CD1c-positive myeloid dendritic cell (primary cell): Measurements from ENCODE around the gene LRRTM4.

Experiments
- DNase-seq: peaks from one replicate; pipeline ENCODE4 v3.0.0-alpha.2; 2016; ENCODE audit errors: extremely low spot score

The LRRTM4 gene

GRCh38 chr2:77470096-77470495, 52.1 kb downstream of the LRRTM4 start:
- DNase-seq, result no peak

- no peak for DNase-seq
Observed at GRCh38 chr2:77469106-77469505, 53.1 kb downstream of the LRRTM4 start.

- no peak for DNase-seq
Observed at GRCh38 chr2:77459840-77460239, 62.3 kb downstream of the LRRTM4 start.

- no peak for DNase-seq
Observed at GRCh38 chr2:77458216-77458615, 64.0 kb downstream of the LRRTM4 start.

- DNase-seq, result no peak
Observed at GRCh38 chr2:77457665-77458064, 64.5 kb downstream of the LRRTM4 start.

GRCh38 chr2:77443076-77443475, 79.1 kb downstream of the LRRTM4 start:
- no peak for DNase-seq

- DNase-seq, result no peak
Observed at GRCh38 chr2:77434880-77435279, 87.3 kb downstream of the LRRTM4 start.

GRCh38 chr2:77428946-77429345, 93.2 kb downstream of the LRRTM4 start:
- DNase-seq, result no peak

- no peak for DNase-seq
Observed at GRCh38 chr2:77421971-77422370, 100.2 kb downstream of the LRRTM4 start.

GRCh38 chr2:77418537-77418936, 103.6 kb downstream of the LRRTM4 start:
- DNase-seq, result no peak

GRCh38 chr2:77404189-77404588, 118.0 kb downstream of the LRRTM4 start:
- no peak for DNase-seq

- DNase-seq, result no peak
Observed at GRCh38 chr2:77398970-77399600, 123.1 kb downstream of the LRRTM4 start.

- DNase-seq, result no peak
Observed at GRCh38 chr2:77397763-77398162, 124.4 kb downstream of the LRRTM4 start.

- DNase-seq, result no peak
Observed at GRCh38 chr2:77395011-77395410, 127.2 kb downstream of the LRRTM4 start.

- DNase-seq, result no peak
Observed at GRCh38 chr2:77391119-77391518, 131.1 kb downstream of the LRRTM4 start.

GRCh38 chr2:77387324-77387723, 134.9 kb downstream of the LRRTM4 start:
- DNase-seq, result no peak

GRCh38 chr2:77372636-77373035, 149.5 kb downstream of the LRRTM4 start:
- no peak for DNase-seq

GRCh38 chr2:77370511-77370910, 151.7 kb downstream of the LRRTM4 start:
- DNase-seq, result no peak

GRCh38 chr2:77363277-77363676, 158.9 kb downstream of the LRRTM4 start:
- DNase-seq, result no peak

GRCh38 chr2:77348821-77349220, 173.4 kb downstream of the LRRTM4 start:
- DNase-seq, result no peak

- DNase-seq, result no peak
Observed at GRCh38 chr2:77336013-77336412, 186.2 kb downstream of the LRRTM4 start.

- no peak for DNase-seq
Observed at GRCh38 chr2:77328134-77328931, 193.8 kb downstream of the LRRTM4 start.

- DNase-seq, result no peak
Observed at GRCh38 chr2:77325395-77325794, 196.8 kb downstream of the LRRTM4 start.
